ENCODE results near the gene HDAC10. TPM values are rescaled to one million over a fixed set of nuclear protein-coding genes. Genes with fewer than 3 reads are reported as not detected.

HDAC10 gene
- total RNA-seq, 4 donors from 2014 or later, result 36.4 to 60.7 (median 45.7) TPM

DNA sequence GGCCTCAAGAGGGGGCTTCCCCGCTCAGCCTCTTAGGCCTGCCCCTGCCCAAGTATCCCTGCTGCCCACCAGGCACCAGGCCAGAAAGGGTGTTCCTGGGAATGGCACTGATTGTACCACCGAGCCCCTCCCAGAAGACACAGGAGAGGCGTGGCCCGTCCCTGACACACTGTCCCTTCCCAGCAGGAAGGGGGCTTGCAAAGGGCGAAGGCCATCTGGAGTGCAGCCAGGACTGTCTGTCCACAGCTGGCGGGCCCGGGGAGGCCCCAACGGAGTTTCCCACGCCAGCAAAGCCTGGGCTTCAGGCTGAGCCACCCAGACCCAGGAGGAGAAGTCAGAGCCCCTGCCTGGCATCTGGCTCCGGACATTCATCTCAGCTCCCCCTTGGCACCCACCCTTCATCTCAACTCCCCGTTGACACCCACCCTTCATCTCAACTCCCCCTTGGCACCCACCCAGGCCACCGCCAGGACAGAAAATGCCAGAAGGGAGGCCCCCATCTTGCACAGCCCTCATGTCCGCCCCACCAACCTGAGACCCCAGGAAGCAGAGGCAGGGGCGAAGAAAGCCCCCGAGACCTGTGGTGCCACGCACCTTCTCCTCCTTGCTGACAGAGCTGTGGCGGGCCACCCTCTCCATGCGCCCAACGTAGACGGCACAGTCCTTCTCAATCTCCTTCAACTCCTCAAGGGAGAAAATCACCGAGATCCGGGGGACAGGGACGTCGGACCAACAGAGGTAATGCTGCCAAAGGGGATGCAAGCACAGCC is 25.7 kb downstream of the HDAC10 start:
- 84 to 90% methylated on average over 17 to 23 of the region's 24 CpGs for WGBS, 2 donors
- no peak for DNase-seq (ENCODE audit: low spot score in 2 of 2)
- TF ChIP-seq, protein P1, sequence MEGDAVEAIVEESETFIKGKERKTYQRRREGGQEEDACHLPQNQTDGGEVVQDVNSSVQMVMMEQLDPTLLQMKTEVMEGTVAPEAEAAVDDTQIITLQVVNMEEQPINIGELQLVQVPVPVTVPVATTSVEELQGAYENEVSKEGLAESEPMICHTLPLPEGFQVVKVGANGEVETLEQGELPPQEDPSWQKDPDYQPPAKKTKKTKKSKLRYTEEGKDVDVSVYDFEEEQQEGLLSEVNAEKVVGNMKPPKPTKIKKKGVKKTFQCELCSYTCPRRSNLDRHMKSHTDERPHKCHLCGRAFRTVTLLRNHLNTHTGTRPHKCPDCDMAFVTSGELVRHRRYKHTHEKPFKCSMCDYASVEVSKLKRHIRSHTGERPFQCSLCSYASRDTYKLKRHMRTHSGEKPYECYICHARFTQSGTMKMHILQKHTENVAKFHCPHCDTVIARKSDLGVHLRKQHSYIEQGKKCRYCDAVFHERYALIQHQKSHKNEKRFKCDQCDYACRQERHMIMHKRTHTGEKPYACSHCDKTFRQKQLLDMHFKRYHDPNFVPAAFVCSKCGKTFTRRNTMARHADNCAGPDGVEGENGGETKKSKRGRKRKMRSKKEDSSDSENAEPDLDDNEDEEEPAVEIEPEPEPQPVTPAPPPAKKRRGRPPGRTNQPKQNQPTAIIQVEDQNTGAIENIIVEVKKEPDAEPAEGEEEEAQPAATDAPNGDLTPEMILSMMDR (IDR thresholded peaks at IDR 0.05), result no peak
- TF ChIP-seq POLR2A (IDR thresholded peaks at IDR 0.05), result no peak
- no peak overlapping the region for H3K4me3 ChIP-seq (ENCODE audit: low read depth, poor library complexity, severe bottlenecking)
- intact Hi-C loops (cut with DNase I; ENCODE audit: low total_unique reads), result no loop called here

DNA sequence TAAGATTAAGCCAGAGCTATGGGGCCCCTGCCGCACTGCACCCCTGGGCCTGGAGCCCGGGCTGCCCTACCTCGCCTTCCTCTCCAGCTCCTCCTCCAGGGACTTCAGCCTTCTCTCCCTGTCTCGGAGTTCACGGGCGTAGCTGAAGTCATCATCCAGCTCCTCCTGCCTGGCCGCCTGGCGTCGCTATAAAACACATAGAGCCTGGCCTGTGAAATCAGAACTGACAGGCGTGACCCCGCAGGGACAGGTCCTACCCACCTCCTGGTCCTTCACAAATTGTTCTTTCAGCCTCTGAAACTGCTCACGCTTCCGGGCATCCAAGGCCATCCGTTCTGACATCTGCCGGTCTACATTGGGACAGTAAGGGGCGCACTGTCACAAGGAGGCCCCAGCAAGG is 27.0 kb downstream of the HDAC10 start:
- H3K4me3 ChIP-seq (ENCODE audit: low read depth, poor library complexity, severe bottlenecking), result no peak overlapping the region
- 90 to 91% methylated on average over 16 of the region's 16 CpGs for WGBS, 2 donors
- TF ChIP-seq, protein P1 (IDR thresholded peaks at IDR 0.05), result no peak
- TF ChIP-seq POLR2A (IDR thresholded peaks at IDR 0.05), result no peak
- intact Hi-C loops (cut with DNase I; ENCODE audit: low total_unique reads), result no loop called here
- DNase-seq (ENCODE audit: low spot score in 2 of 2), result no peak

DNA sequence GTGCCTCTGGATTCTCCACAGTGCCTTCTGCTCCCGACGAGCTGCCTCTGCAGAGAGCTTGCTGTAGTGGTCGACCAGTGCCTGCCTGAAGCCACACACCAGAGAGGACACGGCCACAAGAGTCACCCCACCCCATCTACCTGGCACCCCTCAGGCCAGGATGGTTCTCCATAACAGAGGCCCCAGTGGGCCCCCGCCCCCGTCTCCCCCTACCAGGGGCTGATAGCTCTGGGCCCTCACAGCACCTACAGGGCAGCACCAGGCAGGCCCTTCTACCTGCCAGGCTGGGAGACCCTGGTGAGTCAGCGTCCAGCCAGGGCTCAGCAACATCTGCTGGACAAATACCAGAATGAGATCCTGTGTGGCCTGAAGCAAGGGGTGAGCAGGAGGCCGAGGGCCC is 28.6 kb downstream of the HDAC10 start:
- no peak for DNase-seq (ENCODE audit: low spot score in 2 of 2)
- no peak for TF ChIP-seq POLR2A (IDR thresholded peaks at IDR 0.05)
- TF ChIP-seq, protein P1 (IDR thresholded peaks at IDR 0.05), result no peak
- no peak overlapping the region for H3K4me3 ChIP-seq (ENCODE audit: low read depth, poor library complexity, severe bottlenecking)
- 88 to 91% methylated on average over 7 to 8 of the region's 8 CpGs for WGBS, 2 donors
- intact Hi-C loops (cut with DNase I; ENCODE audit: low total_unique reads), result no loop called here

DNA sequence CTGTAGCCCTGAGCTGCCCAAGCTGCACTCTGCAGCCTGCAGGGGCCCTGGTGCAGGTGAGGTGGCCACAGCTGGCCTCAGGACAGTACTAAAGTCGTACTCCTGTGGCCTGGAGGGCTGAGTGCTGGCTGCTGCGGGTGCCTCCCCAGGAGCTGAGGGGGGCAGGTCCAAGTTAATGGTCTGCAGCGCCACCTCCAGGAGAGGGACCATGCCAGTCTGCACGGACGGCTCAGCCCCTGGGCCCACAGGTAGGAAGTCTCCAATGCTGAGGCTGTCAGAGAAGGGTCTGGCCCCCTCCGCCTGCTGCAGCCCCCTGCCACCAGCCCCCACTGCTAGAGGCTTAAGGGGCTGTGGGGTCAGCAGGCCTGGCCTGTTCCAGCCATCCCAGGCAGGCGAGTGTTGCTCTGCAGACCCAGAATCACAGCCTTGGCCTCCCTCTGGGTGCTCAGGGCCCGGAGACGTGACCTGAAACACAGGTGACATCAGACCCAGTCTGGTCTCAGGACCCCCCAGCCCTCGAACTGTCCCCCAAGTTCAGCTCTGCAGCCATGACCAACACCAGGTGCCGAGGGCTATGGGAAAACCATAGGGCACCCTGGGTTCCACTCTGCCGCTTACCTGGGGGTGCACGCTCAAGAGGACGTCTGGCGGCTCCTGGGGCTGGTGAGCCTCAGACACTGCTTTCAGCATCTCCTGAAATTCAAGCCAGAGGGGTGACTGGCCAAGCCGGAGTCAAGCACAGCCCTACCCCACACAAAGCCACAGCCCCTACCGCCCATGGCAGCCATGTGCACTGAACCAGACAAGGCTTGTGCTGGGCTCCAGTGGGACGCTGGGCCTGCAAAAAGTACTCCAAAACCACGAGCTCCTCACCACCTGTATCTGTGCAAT is 29.4 kb downstream of the HDAC10 start:
- no peak for TF ChIP-seq POLR2A (IDR thresholded peaks at IDR 0.05)
- TF ChIP-seq, protein P1 (IDR thresholded peaks at IDR 0.05), result no peak
- no peak for DNase-seq (ENCODE audit: low spot score in 2 of 2)
- 93 to 97% methylated on average over 17 to 19 of the region's 19 CpGs for WGBS, 2 donors
- H3K4me3 ChIP-seq (ENCODE audit: low read depth, poor library complexity, severe bottlenecking), result no peak overlapping the region
- intact Hi-C loops (cut with DNase I; ENCODE audit: low total_unique reads), result no loop called here

DNA sequence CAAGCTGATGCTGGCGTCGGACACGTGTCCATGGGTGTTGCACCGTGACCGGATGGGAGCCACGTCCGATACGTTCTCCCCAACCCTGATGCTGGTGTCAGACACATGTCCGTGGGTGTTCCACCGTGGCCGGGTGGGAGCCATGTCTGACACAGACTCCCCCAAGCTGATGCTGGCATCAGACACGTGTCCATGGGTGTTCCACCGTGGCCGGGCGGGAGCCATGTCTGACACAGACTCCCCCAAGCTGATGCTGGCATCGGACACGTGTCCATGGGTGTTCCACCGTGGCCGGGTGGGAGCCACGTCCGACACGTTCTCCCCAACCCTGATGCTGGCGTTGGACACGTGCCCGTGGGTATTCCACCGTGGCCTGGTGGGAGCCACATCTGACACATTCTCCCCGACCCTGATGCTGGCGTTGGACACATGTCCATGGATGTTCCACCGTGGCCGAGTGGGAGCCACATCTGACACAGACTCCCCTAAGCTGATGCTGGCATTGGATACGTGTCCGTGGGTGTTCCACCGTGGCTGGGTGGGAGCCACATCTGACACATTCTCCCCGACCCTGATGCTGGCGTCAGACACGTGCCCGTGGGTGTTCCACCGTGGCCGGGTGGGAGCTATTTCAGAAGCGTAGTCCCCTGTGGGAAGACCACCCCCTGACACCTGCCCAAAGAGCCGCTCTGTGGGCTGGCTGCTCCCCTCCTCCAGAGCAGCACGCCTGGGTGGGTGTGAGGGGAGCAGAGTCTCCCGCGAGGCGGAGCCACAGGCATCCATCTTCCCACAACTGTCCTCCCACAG is 30.3 kb downstream of the HDAC10 start:
- 90 to 91% methylated on average over 34 to 45 of the region's 45 CpGs for WGBS, 2 donors
- DNase-seq (ENCODE audit: low spot score in 2 of 2), result no peak
- intact Hi-C loops (cut with DNase I; ENCODE audit: low total_unique reads), result no loop called here
- H3K4me3 ChIP-seq (ENCODE audit: low read depth, poor library complexity, severe bottlenecking), result no peak overlapping the region
- no peak for TF ChIP-seq POLR2A (IDR thresholded peaks at IDR 0.05)
- TF ChIP-seq, protein P1 (IDR thresholded peaks at IDR 0.05), result no peak
